Astrocyte (in vitro differentiated cells and primary cell): Measurements from ENCODE around the gene ADH6. TPM values are rescaled to one million over a fixed set of nuclear protein-coding genes. Genes with fewer than 3 reads are reported as not detected.
"Not testable (repeated sequence)": the region's sequence is repeated elsewhere in the genome, so short reads cannot be mapped to it uniquely, and the experiment has no call there.

Experiments
- DNase-seq: peaks from one replicate; pipeline ENCODE4 v3.0.0-alpha.2; 2010; ENCODE audit warnings: low read depth
- FAIRE-seq: peaks from 2 replicates; lab custom pipeline; 2011; peaks lifted over from hg19 to GRCh38; lab: Jason Lieb, UNC
- H2AFZ ChIP-seq: 2 replicates; pipeline ENCODE4 v1.6.0; 2012; ENCODE audit warnings: low read depth, low read length, inconsistent platforms
- H3K27ac ChIP-seq: 2 replicates; pipeline ENCODE4 v1.5.1; 2011; ENCODE audit warnings: low read depth, low read length, inconsistent platforms
- H3K27me3 ChIP-seq: 2 replicates; pipeline ENCODE4 v1.6.0; 2011; ENCODE audit warnings: low read length, inconsistent platforms; ENCODE audit not compliant: insufficient read depth
- H3K36me3 ChIP-seq: 2 replicates; pipeline ENCODE4 v1.5.1; 2011; ENCODE audit warnings: low read length, inconsistent platforms; ENCODE audit not compliant: insufficient read depth
- H3K4me1 ChIP-seq: 2 replicates; pipeline ENCODE4 v1.5.1; 2011; ENCODE audit warnings: low read length, inconsistent platforms; ENCODE audit not compliant: insufficient read depth
- H3K4me2 ChIP-seq: 2 replicates; pipeline ENCODE4 v1.6.0; 2012; ENCODE audit warnings: low read length, inconsistent platforms
- H3K4me3 ChIP-seq: 2 replicates; pipeline ENCODE4 v1.5.1; 2011; ENCODE audit warnings: low read depth, mild to moderate bottlenecking, low read length, inconsistent platforms; ENCODE audit not compliant: insufficient read depth
- H3K79me2 ChIP-seq: 2 replicates; pipeline ENCODE4 v1.6.0; 2012; ENCODE audit warnings: mild to moderate bottlenecking, low read length, inconsistent platforms; ENCODE audit not compliant: insufficient read depth
- H3K9ac ChIP-seq: 2 replicates; pipeline ENCODE4 v1.6.0; 2012; ENCODE audit warnings: mild to moderate bottlenecking, low read length, inconsistent platforms
- H3K9me3 ChIP-seq: 2 replicates; pipeline ENCODE4 v1.5.1; 2012; ENCODE audit warnings: low read depth, mild to moderate bottlenecking, low read length, inconsistent platforms; ENCODE audit not compliant: insufficient read depth
- H4K20me1 ChIP-seq: 2 replicates; pipeline ENCODE4 v1.6.0; 2012; ENCODE audit warnings: low read length, inconsistent platforms; ENCODE audit not compliant: insufficient read depth
- H3K27ac Mint-ChIP-seq: one replicate; pipeline ENCODE4 v1.8.0; 2021; ENCODE audit warnings: mild to moderate bottlenecking, mixed read lengths; ENCODE audit not compliant: unreplicated experiment
- H3K27me3 Mint-ChIP-seq: one replicate; pipeline ENCODE4 v1.8.0; 2021; ENCODE audit warnings: low read depth, mixed read lengths; ENCODE audit not compliant: unreplicated experiment
- H3K36me3 Mint-ChIP-seq: one replicate; pipeline ENCODE4 v1.8.0; 2021; ENCODE audit warnings: low read depth, mixed read lengths; ENCODE audit not compliant: unreplicated experiment
- H3K4me1 Mint-ChIP-seq: one replicate; pipeline ENCODE4 v1.8.0; 2021; ENCODE audit warnings: low read depth, mixed read lengths; ENCODE audit not compliant: unreplicated experiment
- H3K4me3 Mint-ChIP-seq: one replicate; pipeline ENCODE4 v1.8.0; 2021; ENCODE audit warnings: mild to moderate bottlenecking, moderate library complexity, mixed read lengths; ENCODE audit not compliant: unreplicated experiment
- H3K9me3 Mint-ChIP-seq: one replicate; pipeline ENCODE4 v1.8.0; 2021; ENCODE audit warnings: mild to moderate bottlenecking, mixed read lengths; ENCODE audit not compliant: unreplicated experiment
- CTCF ChIP-seq: IDR thresholded peaks from 2 replicates; pipeline ENCODE4 v1.5.1; 2011; ENCODE audit warnings: low read depth, mild to moderate bottlenecking, inconsistent platforms, low read length, moderate library complexity; ENCODE audit not compliant: insufficient read depth
- EZH2 ChIP-seq: IDR thresholded peaks from 2 replicates; pipeline ENCODE4 v1.6.1; 2012; ENCODE audit warnings: mild to moderate bottlenecking, low read length, inconsistent platforms; ENCODE audit not compliant: insufficient read depth
- total RNA-seq: library from RNA; stranded (reverse); gene quantifications from 2 replicates; pipeline ENCODE4 v1.2.1, GENCODE V29; 2021

ADH6 gene
- total RNA-seq, 1 donor from 2014 or later, result not detected

DNA sequence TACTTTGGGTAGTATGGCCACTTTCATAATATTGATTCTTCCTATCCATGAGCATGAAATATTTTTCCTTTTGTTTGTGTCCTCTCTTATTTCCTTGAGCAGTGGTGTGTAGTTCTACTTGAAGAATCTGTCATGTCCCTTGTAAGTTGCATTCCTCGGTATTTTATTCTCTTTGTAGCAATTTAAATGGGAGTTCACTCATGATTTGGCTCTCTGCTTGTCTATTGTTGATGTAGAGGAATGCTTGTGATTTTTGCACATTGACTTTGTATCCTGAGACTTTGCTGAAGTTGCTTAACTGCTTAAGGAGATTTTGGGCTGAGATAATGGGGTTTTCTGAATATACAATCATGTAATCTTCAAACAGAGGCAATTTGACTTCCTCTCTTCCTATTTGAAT is 9.7 kb upstream of the ADH6 start:
- not testable (repeated sequence) for H3K27ac ChIP-seq, H4K20me1 ChIP-seq, H2AFZ ChIP-seq, FAIRE-seq, H3K4me2 ChIP-seq, H3K9me3 ChIP-seq, H3K4me3 ChIP-seq, H3K27ac Mint-ChIP-seq, H3K36me3 Mint-ChIP-seq, H3K79me2 ChIP-seq, H3K27me3 ChIP-seq, H3K27me3 Mint-ChIP-seq, H3K4me1 ChIP-seq, H3K9me3 Mint-ChIP-seq, H3K36me3 ChIP-seq, DNase-seq, H3K4me3 Mint-ChIP-seq, H3K9ac ChIP-seq, H3K4me1 Mint-ChIP-seq

DNA sequence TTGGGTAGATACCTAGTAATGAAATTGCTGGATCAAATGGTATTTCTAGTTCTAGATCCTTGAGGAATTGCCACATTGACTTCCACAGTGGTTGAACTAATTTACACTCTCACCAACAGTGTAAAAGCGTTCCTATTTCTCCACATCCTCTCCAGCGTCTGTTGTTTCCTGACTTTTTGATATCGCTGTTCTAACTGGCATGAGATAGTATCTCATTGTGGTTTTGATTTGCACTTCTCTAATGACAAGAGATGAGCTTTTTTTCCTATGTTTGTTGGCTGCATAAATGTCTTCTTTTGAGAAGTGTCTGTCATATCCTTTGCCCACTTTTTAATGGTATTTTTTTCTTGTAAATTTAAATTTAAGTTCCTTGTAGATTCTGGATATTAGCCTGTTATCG is 8.6 kb upstream of the ADH6 start:
- H3K27me3 Mint-ChIP-seq, H3K4me3 ChIP-seq, H3K79me2 ChIP-seq, H4K20me1 ChIP-seq, H3K27me3 ChIP-seq, H3K4me3 Mint-ChIP-seq, H2AFZ ChIP-seq, H3K36me3 ChIP-seq, H3K36me3 Mint-ChIP-seq, FAIRE-seq, H3K4me1 Mint-ChIP-seq, H3K27ac Mint-ChIP-seq, H3K4me1 ChIP-seq, H3K9me3 Mint-ChIP-seq, H3K9ac ChIP-seq, DNase-seq, H3K27ac ChIP-seq, H3K9me3 ChIP-seq, H3K4me2 ChIP-seq: not testable (repeated sequence)

DNA sequence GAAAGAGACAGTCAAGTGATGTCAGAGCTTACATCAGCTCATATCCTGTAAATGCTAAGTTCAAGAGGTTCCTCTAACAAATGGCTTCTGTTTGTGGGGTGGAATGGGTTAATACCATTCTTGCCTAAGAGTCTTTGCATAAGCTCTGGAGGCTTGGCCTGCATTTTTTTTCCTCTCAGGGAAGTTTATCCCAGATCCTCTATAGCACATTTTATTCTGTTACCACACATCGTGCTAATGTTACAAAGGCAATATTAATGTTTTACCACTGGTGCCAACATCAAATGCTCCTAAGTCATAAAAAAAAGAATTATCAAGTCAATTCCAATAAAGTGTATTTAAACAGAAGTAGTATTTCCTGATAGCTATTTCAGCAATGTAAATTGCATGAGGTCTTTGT is 2.9 kb upstream of the ADH6 start:
- Histone ChIP-seq H3K4me3 (no peak overlapping the region), H2AFZ (no peak overlapping the region), H3K79me2 (no peaks in the 10 kb centered on the region), H4K20me1 (no peaks in the 10 kb centered on the region), H3K4me1 (no peaks in the 10 kb centered on the region), H3K27me3 (no peaks in the 10 kb centered on the region), H3K9ac (no peak overlapping the region), H3K9me3 (no peaks in the 10 kb centered on the region), H3K4me2 (no peak overlapping the region), H3K27ac (no peak overlapping the region), H3K36me3 (no peaks in the 10 kb centered on the region)
- H3K36me3 Mint-ChIP-seq, result peaks cover 1% of the 10 kb centered on the region
- H3K9me3 Mint-ChIP-seq, result peaks cover 5% of the 10 kb centered on the region
- H3K27me3 Mint-ChIP-seq, result no peaks in the 10 kb centered on the region
- no peaks in the 10 kb centered on the region for H3K4me1 Mint-ChIP-seq
- no peak for TF ChIP-seq EZH2
- DNase-seq (no peak), FAIRE-seq (no peak)
- no peak overlapping the region for H3K4me3 Mint-ChIP-seq
- H3K27ac Mint-ChIP-seq, result no peak overlapping the region

- no peaks in the 10 kb centered on the region for H3K4me1 Mint-ChIP-seq
- H3K27me3 ChIP-seq, result no peaks in the 10 kb centered on the region
- H3K9ac ChIP-seq, result no peak overlapping the region
- no peaks in the 10 kb centered on the region for H3K4me1 ChIP-seq
- FAIRE-seq, result no peak
- H3K27me3 Mint-ChIP-seq, result no peaks in the 10 kb centered on the region
- no peaks in the 10 kb centered on the region for H3K9me3 ChIP-seq
- peaks cover 1% of the 10 kb centered on the region for H3K36me3 Mint-ChIP-seq
- H3K9me3 Mint-ChIP-seq, result peaks cover 5% of the 10 kb centered on the region
- no peak for DNase-seq
- H2AFZ ChIP-seq, result no peak overlapping the region
- H3K27ac ChIP-seq, result no peak overlapping the region
- H3K4me3 ChIP-seq, result no peak overlapping the region
- no peak overlapping the region for H3K27ac Mint-ChIP-seq
- no peaks in the 10 kb centered on the region for H3K79me2 ChIP-seq
- no peaks in the 10 kb centered on the region for H4K20me1 ChIP-seq
- no peak overlapping the region for H3K4me3 Mint-ChIP-seq
- no peaks in the 10 kb centered on the region for H3K36me3 ChIP-seq
- no peak overlapping the region for H3K4me2 ChIP-seq
- TF ChIP-seq CTCF (no peak), EZH2 (no peak)
These were observed 433 bp upstream of the ADH6 start for GRCh38 chr4:99219479-99219878.
